Measurements from ENCODE around the gene PCBP3.
"Not testable (repeated sequence)": the region's sequence is repeated elsewhere in the genome, so short reads cannot be mapped to it uniquely, and the experiment has no call there.

The PCBP3 gene

DNA sequence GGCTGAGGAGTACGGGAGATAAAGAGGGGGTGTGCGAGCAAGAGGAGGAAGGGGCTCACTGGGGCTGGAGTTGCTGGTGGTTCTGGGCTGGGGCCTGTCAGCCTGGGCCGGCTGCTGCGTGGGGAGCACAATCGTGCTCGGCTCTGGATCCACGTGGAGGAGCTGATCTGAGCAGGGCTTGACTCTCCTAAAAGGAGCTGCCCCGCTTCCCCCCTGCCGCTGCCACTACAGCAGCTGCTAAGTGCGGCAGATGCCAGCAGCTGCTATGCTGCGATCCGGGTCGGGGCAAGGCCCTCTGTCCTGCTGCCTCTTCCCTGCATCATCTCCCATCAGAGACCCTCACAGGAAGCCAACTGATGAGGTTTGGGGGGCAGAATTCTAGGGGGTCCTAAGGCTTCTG, 165.9 kb downstream of the PCBP3 start:
- DNase-seq (ENCODE audit: low spot score), result no peak

- DNase-seq (ENCODE audit: low spot score), result no peak
Measured at GRCh38 chr21:45811136-45811535, 167.6 kb downstream of the PCBP3 start.

GRCh38 chr21:45814210-45814940, 170.8 kb downstream of the PCBP3 start:
- DNase-seq (ENCODE audit: low spot score), result not testable (repeated sequence)

DNA sequence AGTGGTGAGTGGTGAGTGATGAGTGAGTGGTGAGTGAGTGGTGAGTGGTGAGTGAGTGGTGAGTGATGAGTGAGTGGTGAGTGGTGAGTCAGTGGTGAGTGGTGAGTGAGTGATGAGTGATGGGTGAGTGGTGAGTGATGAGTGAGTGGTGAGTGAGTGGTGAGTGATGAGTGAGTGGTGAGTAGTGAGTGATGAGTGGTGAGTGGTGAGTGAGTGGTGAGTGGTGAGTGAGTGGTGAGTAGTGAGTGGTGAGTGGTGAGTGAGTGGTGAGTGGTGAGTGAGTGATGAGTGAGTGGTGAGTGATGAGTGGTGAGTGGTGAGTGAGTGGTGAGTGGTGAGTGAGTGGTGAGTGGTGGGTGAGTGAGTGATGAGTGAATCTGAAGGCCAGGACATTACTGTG, 172.3 kb downstream of the PCBP3 start:
- not testable (repeated sequence) for DNase-seq (ENCODE audit: low spot score)

- DNase-seq (ENCODE audit: low spot score), result no peak
Measured at GRCh38 chr21:45816794-45817193, 173.3 kb downstream of the PCBP3 start.

DNA sequence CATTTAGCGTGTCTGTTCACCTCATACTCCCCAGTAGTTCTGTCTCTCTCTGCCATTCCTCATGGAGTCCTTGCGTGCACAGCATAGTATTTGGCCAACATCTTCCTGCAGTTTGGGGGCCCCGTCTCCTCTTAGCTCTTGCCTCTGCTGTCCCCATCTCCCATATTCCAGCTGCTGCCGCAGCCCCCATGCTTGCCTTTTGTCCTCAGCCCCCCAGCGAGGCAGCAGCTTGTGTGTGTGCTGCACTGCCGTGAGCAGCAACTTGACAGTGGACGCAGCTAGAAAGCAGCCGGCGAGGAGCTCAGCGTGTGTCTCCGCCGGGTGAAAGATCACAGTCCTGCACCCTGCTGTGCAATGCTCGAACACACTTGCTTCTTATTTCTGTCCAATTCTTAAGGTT, 173.8 kb downstream of the PCBP3 start:
- DNase-seq (ENCODE audit: low spot score), result no peak

DNA sequence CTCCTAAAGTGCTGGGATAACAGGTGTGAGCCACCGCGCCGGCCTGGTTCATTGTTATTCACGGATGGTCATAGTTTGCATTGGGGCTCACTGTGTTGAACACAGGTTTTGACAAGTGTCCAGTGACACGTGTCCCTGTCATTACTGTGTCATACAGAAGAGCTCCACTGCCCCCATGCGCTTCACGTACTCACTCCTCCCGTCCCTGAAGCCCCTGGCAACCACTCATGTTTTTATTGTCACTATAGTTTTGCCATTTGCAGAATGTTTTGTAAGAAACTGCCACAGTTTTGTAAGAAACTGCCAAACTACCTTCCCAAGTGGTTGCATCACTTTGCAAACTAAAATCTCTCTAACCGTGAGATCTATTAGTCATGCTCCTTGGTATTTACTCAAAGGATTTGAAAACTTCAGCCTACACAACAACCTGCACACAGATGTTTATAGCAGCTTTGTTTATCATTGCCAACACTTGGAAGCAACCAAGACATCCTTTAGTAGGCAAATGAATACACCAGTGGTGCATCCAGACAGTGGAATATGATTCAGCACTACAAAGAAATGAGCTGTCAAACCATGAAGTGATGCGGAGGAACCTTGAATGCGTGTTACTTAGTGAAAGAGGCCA, 174.9 kb downstream of the PCBP3 start:
- no peak for DNase-seq (ENCODE audit: low spot score)

DNA sequence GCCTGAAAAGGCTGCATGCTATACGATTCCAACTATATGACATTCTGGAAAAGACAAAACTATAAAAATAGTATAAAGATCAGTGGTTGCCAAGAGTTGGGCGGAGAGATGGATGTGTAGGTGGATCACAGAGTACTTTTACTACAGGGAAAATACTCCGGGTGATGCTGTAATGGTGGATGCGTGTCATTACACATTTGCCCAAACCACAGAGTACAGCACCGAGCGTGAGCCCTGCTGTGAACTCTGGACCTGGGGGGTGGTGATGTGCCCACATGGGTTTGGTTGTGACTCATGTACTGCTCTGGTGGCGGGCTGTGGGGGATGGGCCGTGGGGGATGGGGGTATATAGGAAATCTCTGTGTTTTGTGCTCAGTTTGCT, 175.4 kb downstream of the PCBP3 start:
- DNase-seq (ENCODE audit: low spot score), result no peak

GRCh38 chr21:45819478-45820170, 176.1 kb downstream of the PCBP3 start:
- DNase-seq (ENCODE audit: low spot score), result no peak

DNA sequence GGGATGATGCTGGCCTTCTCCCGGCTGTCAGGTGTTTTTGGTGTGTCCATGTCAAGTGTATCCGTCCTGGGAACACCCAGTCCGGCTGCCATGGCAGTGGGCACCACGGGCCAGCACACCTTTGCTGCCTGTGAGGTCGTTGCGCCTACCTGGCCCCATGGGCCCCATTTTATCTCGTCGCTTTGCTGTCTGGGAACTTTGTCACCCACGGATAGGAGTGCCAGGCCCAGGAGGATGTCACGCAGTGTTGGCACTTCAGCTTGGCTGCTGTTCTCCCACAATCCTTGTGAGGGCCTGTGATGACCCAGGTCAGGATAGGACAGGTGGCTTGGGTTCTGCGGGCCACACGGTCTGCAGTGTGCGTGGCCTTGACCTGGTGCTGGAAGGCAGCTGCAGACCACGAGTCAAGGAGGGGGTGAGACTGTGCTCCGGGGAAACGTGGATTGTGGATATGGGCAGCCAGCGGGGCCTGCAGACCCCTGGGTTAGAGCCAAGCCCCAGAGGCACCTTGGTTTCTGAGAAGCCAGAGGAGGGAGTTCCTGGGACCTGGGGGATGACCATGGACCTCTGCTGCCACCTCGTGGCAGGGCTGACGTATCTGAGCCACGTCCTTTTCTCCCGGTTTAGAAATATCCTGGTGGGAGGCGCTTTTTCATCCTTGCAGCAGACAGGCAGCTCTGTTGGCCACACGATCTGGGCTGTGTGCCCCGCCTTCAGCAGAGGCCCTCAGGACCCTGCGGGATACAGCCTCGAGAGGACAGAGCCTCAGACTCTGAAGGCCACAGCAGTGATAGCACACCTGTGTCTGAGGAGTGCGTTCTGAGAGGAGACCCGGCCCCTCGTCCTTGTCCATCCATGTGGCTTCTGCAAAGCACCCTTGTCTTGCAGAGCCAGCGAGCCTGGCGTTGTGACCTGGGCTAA, 176.9 kb downstream of the PCBP3 start:
- DNase-seq (ENCODE audit: low spot score), result peak; percentile 82

GRCh38 chr21:45821315-45821962, 177.9 kb downstream of the PCBP3 start:
- DNase-seq (ENCODE audit: low spot score), result no peak

- DNase-seq (ENCODE audit: low spot score), result no peak
Measured at GRCh38 chr21:45821998-45822397, 178.5 kb downstream of the PCBP3 start.

DNA sequence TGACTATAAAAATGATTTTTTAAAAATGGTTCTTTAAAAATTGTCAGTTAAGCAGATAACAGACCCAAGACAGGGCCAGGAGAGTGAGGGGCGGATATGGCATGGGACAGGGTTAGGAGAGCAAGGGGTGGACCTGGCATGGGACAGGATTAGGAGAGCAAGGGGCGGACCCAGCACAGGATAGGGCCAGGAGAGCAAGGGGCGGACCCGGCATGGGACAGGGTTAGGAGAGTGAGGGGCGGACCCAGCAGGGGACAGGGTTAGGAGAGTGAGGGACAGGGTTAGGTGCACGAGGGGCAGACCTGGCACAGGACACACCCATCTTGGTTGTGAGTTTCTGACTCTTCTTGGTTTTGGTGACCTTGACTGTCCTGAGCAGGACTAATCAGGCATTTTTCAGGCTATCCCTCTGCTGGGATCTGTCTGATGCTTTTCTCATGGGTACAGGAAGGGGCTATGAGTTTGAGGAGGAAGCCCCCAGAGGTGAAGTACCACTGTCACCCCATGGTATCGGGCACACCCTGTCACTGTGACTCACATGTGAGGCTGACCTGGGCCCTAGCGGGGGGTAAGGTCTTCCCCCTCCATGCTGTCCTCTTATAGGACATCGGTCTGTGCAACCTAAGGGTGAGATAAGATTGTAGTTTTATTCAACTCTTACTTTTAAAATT, 179.0 kb downstream of the PCBP3 start:
- no peak for DNase-seq (ENCODE audit: low spot score)

GRCh38 chr21:45823100-45823681, 179.7 kb downstream of the PCBP3 start:
- no peak for DNase-seq (ENCODE audit: low spot score)

DNA sequence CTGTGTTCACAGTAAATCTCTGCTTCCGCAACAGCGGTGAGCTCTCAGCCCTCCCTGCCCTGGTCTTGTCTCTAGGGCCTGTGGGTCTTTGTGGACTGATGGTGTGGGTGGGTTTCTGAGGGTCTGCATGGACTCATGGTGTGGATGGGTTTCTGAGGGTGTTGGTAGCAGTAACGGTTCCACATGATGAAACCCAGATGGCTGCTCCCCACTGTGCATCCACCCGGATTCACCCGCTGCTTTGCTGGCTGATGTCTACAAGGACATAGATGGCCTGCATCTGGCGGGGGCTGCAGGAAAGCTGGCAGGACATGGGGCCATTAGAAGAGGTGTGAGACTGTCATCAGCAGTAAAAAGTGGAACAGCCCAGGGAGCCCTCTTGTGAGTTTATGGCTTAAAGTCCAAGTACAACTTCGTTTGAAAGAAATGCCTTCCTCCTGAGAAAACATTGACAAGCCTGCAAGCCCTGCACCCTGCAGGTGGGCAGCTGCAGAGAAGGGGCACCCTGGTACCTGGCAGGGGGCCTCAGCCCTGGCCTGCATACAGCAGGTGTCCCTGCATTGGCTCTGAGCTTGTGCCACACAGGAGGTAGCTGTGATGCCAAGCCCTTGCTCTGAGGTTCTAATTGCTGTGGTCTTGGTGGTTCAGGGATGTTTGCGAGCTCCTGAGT, 181.2 kb downstream of the PCBP3 start:
- DNase-seq (ENCODE audit: low spot score), result no peak

DNA sequence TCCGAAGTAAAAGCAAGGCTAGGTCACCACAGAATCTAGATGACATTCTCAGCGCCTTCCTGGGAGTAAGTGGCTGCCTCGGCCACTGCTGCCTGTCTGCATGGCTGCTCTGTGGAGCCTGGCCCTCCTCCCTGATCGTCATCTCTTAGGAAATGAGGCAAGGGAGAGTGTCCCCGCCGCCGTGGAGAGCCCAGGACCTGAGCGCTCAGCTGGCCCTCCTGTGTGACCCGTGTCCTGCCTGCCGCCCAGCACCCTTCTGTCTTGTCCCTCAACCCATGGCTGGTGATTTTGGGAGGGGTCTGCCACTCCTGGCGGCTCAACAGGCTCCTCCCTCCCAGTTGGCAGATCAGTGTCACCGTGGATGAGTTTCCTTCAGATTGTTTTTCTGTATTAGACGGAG, 181.7 kb downstream of the PCBP3 start:
- DNase-seq (ENCODE audit: low spot score), result no peak

DNA sequence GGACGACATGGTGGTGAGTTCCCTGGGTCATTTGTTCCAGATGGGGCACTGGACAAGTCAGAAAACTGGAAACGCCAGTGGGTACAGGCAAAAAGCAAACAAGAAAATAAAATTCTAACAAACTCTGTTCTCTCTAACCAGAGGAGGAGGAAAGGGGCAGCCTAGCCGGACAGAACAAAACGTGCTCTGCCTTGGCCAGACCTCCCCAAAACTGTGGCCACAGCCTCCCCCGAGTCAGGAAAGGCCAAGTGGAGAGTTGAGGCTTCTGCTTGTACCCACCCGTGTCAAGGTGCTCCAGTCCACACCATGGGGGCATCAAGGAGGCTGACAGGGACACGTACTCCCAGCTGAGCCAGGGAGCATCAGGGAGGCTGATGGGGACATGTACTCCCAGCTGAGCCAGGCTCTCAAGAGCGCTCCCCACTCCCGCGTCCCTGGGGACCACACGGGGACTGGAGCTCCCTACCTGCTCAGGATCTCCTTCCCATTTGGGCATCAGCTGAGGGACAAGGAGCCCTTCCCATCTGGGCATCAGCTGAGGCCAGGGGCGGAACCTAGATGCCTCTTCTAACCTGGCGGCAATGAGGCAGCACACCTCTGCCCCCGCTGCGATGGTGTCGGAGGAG, 183.3 kb downstream of the PCBP3 start:
- no peak for DNase-seq (ENCODE audit: low spot score)

GRCh38 chr21:45827302-45827692, 183.8 kb downstream of the PCBP3 start:
- DNase-seq (ENCODE audit: low spot score), result peak; percentile 25

- DNase-seq (ENCODE audit: low spot score), result no peak
Measured at GRCh38 chr21:45827881-45828579, 184.5 kb downstream of the PCBP3 start.

All from germinal center (tissue), 1 donor.